TTC549 (cell line): ENCODE data around the gene GPC3.
A peak's percentile ranks its signal among the peaks of the same experiment; 100 is the strongest.
"Not testable (repeated sequence)": the region's sequence is repeated elsewhere in the genome, so short reads cannot be mapped to it uniquely, and the experiment has no call there.

Experiments used
- FAIRE-seq: peaks from 2 replicates; lab custom pipeline; 2012; peaks lifted over from hg19 to GRCh38; lab: Jason Lieb, UNC

The GPC3 gene

GRCh38 chrX:133995759-133996158 lies 10.4 kb upstream of the GPC3 start:
- FAIRE-seq: no peak

- peak; percentile 86 for FAIRE-seq
Measured at GRCh38 chrX:133994576-133994975, 9.2 kb upstream of the GPC3 start.

GRCh38 chrX:133992882-133993281 lies 7.5 kb upstream of the GPC3 start:
- peak; percentile 97 for FAIRE-seq

GRCh38 chrX:133991814-133992213 lies 6.4 kb upstream of the GPC3 start:
- FAIRE-seq: no peak

GRCh38 chrX:133991057-133991456 lies 5.7 kb upstream of the GPC3 start:
- not testable (repeated sequence) for FAIRE-seq

GRCh38 chrX:133989993-133990392 lies 4.6 kb upstream of the GPC3 start:
- FAIRE-seq: peak; percentile 95

GRCh38 chrX:133989490-133989889 lies 4.1 kb upstream of the GPC3 start:
- no peak for FAIRE-seq

GRCh38 chrX:133988010-133988409 lies 2.6 kb upstream of the GPC3 start:
- peak; percentile 88 for FAIRE-seq

GRCh38 chrX:133987188-133987587 lies 1.8 kb upstream of the GPC3 start:
- no peak for FAIRE-seq

- FAIRE-seq: no peak
Measured at GRCh38 chrX:133985967-133986683, 731 bp upstream of the GPC3 start.

- no peak for FAIRE-seq
Measured at GRCh38 chrX:133984857-133985163, 584 bp downstream of the GPC3 start.

GRCh38 chrX:133983974-133984845 lies 1.2 kb downstream of the GPC3 start:
- FAIRE-seq: no peak

- FAIRE-seq: no peak
Measured at GRCh38 chrX:133983256-133983973, 2.0 kb downstream of the GPC3 start.

GRCh38 chrX:133981924-133982323 lies 3.5 kb downstream of the GPC3 start:
- no peak for FAIRE-seq

- no peak for FAIRE-seq
Measured at GRCh38 chrX:133980832-133981588, 4.4 kb downstream of the GPC3 start.

GRCh38 chrX:133980406-133980805 lies 5.0 kb downstream of the GPC3 start:
- FAIRE-seq: no peak

- no peak for FAIRE-seq
Measured at GRCh38 chrX:133979641-133980230, 5.7 kb downstream of the GPC3 start.

GRCh38 chrX:133973704-133974103 lies 11.7 kb downstream of the GPC3 start:
- FAIRE-seq: no peak

- no peak for FAIRE-seq
Measured at GRCh38 chrX:133972916-133973315, 12.5 kb downstream of the GPC3 start.

GRCh38 chrX:133971586-133971985 lies 13.8 kb downstream of the GPC3 start:
- no peak for FAIRE-seq

GRCh38 chrX:133970076-133970475 lies 15.3 kb downstream of the GPC3 start:
- no peak for FAIRE-seq

- no peak for FAIRE-seq
Measured at GRCh38 chrX:133969191-133969590, 16.2 kb downstream of the GPC3 start.
